ENCODE results near the gene GPR156.

GPR156 gene

GRCh38 chr3:120139140-120139539 lies 145.9 kb downstream of the GPR156 start:
- DNase-seq (ENCODE audit: low read depth): no peak
- TF ChIP-seq CTCF (conservative IDR thresholded peaks at IDR 0.05; ENCODE audit: low read depth, low read length): no peak

GRCh38 chr3:120137548-120137947 lies 147.5 kb downstream of the GPR156 start:
- H3K4me3 ChIP-seq (ENCODE audit: low read depth, low read length): no peak overlapping the region
- no peak for TF ChIP-seq CTCF (conservative IDR thresholded peaks at IDR 0.05; ENCODE audit: low read depth, low read length)
- no peak for DNase-seq (ENCODE audit: low read depth)

More at GRCh38 chr3:120139140-120139539, 145.9 kb downstream of the GPR156 start:
- H3K4me3 ChIP-seq (ENCODE audit: low read depth, low read length): no peak overlapping the region

- no peak for DNase-seq (ENCODE audit: low read depth)
- no peak for TF ChIP-seq CTCF (conservative IDR thresholded peaks at IDR 0.05; ENCODE audit: low read depth, low read length)
- no peak overlapping the region for H3K4me3 ChIP-seq (ENCODE audit: low read depth, low read length)
Observed at GRCh38 chr3:120130656-120131055, 154.4 kb downstream of the GPR156 start.

- DNase-seq (ENCODE audit: low read depth): peak; percentile 40
- no peak for TF ChIP-seq CTCF (conservative IDR thresholded peaks at IDR 0.05; ENCODE audit: low read depth, low read length)
Observed at GRCh38 chr3:120129718-120130513, 155.1 kb downstream of the GPR156 start.

GRCh38 chr3:120129051-120129450 lies 156.0 kb downstream of the GPR156 start:
- H3K4me3 ChIP-seq (ENCODE audit: low read depth, low read length): no peak overlapping the region
- no peak for TF ChIP-seq CTCF (conservative IDR thresholded peaks at IDR 0.05; ENCODE audit: low read depth, low read length)
- no peak for DNase-seq (ENCODE audit: low read depth)

More at GRCh38 chr3:120129718-120130513, 155.1 kb downstream of the GPR156 start:
- H3K4me3 ChIP-seq (ENCODE audit: low read depth, low read length): no peak overlapping the region

- no peak overlapping the region for H3K4me3 ChIP-seq (ENCODE audit: low read depth, low read length)
- no peak for TF ChIP-seq CTCF (conservative IDR thresholded peaks at IDR 0.05; ENCODE audit: low read depth, low read length)
- no peak for DNase-seq (ENCODE audit: low read depth)
Observed at GRCh38 chr3:120125992-120126391, 159.0 kb downstream of the GPR156 start.
